A549 (cell line): ENCODE data around the gene TMEM135. TPM values are rescaled to one million over a fixed set of nuclear protein-coding genes. Genes with fewer than 3 reads are reported as not detected.
A peak's percentile ranks its signal among the peaks of the same experiment; 100 is the strongest.

ENCODE experiments used
- ATAC-seq, 2 experiments: fragments of 200-7000 bp in 1 of 2; fragments of >200 bp in 1 of 2; cut with Nextera tagmentation in 1 of 2; cut with Tn5 transposase in 1 of 2; 3 replicates each; pipeline versions ENCODE4 v1.8.0 to v1.9.1; 2018 to 2020; ENCODE audit warnings: mild to moderate bottlenecking in 1 of 2, moderate library complexity in 1 of 2
- CTCF ChIA-PET: fragments of 300-600 bp; sonication (Branson Sonifier 250); formaldehyde crosslinking; extraction: SDS; loops from one replicate; lab custom pipeline; 2021; ENCODE audit warnings: antibody characterized with exemption, inconsistent platforms; lab: Yijun Ruan, JAX
- POLR2A ChIA-PET: fragments of 350-600 bp; formaldehyde crosslinking; extraction: SDS; loops from one replicate; lab custom pipeline; 2021; ENCODE audit warnings: antibody characterized with exemption, inconsistent platforms; lab: Yijun Ruan, JAX
- DNase-seq, 2 experiments: peaks; one replicate each; pipeline versions ENCODE4 v3.0.0 to v3.0.0-alpha.2; 2011 to 2016; ENCODE audit warnings: low read depth in 1 of 2, low spot score in 1 of 2
- FAIRE-seq: peaks from 2 replicates; lab custom pipeline; 2011; peaks lifted over from hg19 to GRCh38; lab: Jason Lieb, UNC
- H3K27ac ChIP-seq, 2 experiments: fragments of >200 bp; sonication (Bioruptor Twin); formaldehyde crosslinking; 3 replicates each; pipeline ENCODE4 v1.5.1; 2016 to 2017
- H3K4me1 ChIP-seq: fragments of >200 bp; sonication (Bioruptor Twin); formaldehyde crosslinking; 3 replicates; pipeline ENCODE4 v1.6.1; 2016
- H3K4me2 ChIP-seq: fragments of >200 bp; sonication (Bioruptor Twin); formaldehyde crosslinking; 3 replicates; pipeline ENCODE4 v1.6.1; 2016
- H3K4me3 ChIP-seq: fragments of >200 bp; sonication (Bioruptor Twin); formaldehyde crosslinking; 3 replicates; pipeline ENCODE4 v1.5.1; 2016
- H3K9me3 ChIP-seq: fragments of >200 bp; sonication (Bioruptor Twin); formaldehyde crosslinking; 3 replicates; pipeline ENCODE4 v1.6.1; 2016
- BCL3 ChIP-seq: fragments of >200 bp; sonication (Bioruptor Twin); formaldehyde crosslinking; IDR thresholded peaks from 3 replicates; pipeline ENCODE4 v1.6.1; 2016
- CBX2 ChIP-seq: fragments of 200-600 bp; sonication (generic); IDR thresholded peaks from 2 replicates; pipeline ENCODE4 v1.6.1; 2016; ENCODE audit warnings: low read depth, mild to moderate bottlenecking, borderline replicate concordance
- CEBPB ChIP-seq, 2 experiments: fragments of >200 bp in 1 of 2; sonication (Bioruptor Twin) in 1 of 2; formaldehyde crosslinking in 1 of 2; IDR thresholded peaks; 2 replicates each; pipeline ENCODE4 v1.6.1; 2012 to 2016
- FOSB ChIP-seq: fragments of 250-450 bp; sonication (Bioruptor Pico); IDR thresholded peaks from 2 replicates; pipeline ENCODE4 v1.5.0; 2020; ENCODE audit warnings: mild to moderate bottlenecking, moderate library complexity
- GATA3 ChIP-seq: IDR thresholded peaks from 2 replicates; pipeline ENCODE4 v1.6.1; 2012; ENCODE audit warnings: borderline replicate concordance
- HMGXB4 ChIP-seq: fragments of 250-450 bp; sonication (Bioruptor Pico); IDR thresholded peaks from 2 replicates; pipeline ENCODE4 v1.5.0; 2021; ENCODE audit warnings: mild to moderate bottlenecking, moderate library complexity, borderline replicate concordance
- JUNB ChIP-seq: fragments of >200 bp; sonication (Bioruptor Twin); formaldehyde crosslinking; IDR thresholded peaks from 2 replicates; pipeline ENCODE4 v1.6.1; 2016
- KDM5A ChIP-seq: fragments of 200-600 bp; sonication (generic); IDR thresholded peaks from 2 replicates; pipeline ENCODE4 v1.6.1; 2016; ENCODE audit warnings: antibody characterized with exemption, mild to moderate bottlenecking
- NPAS2 ChIP-seq: fragments of 250-450 bp; sonication (Bioruptor Pico); IDR thresholded peaks from 2 replicates; pipeline ENCODE4 v1.8.0; 2022; ENCODE audit warnings: mild to moderate bottlenecking, moderate library complexity, borderline replicate concordance
- RARB ChIP-seq: fragments of 250-450 bp; sonication (Bioruptor Pico); IDR thresholded peaks from 2 replicates; pipeline ENCODE4 v1.8.0; 2021; ENCODE audit warnings: mild to moderate bottlenecking, moderate library complexity
- TFCP2L1 ChIP-seq: fragments of 250-450 bp; sonication (Bioruptor Pico); IDR thresholded peaks from 2 replicates; pipeline ENCODE4 v1.5.0; 2021; ENCODE audit warnings: mild to moderate bottlenecking
- TP53 ChIP-seq: fragments of 250-450 bp; sonication (Bioruptor Pico); IDR thresholded peaks from 2 replicates; pipeline ENCODE4 v1.5.0; 2021; ENCODE audit warnings: mild to moderate bottlenecking, moderate library complexity
- ZFP36 ChIP-seq: fragments of 450-650 bp; IDR thresholded peaks from 2 replicates; pipeline ENCODE4 v1.6.1; 2014; ENCODE audit warnings: borderline replicate concordance; ENCODE audit not compliant: partially characterized antibody
- WGBS: methylation state at CpG from one replicate; pipeline ENCODE4 v1.1.6; 2017; ENCODE audit errors: missing lambda C conversion rate; 5-methylcytosine and 5-hydroxymethylcytosine counted together
- polyA plus RNA-seq, 4 experiments: library from polyadenylated mRNA; depleted of rRNA in 3 of 4; stranded (reverse); fragments of >200 nt; fragmentation: RNase III in 1 of 4; extraction: RNeasy Plus Mini Kit Qiagen cat#74134 plus additional on column Dnase treatment in 1 of 4; gene quantifications; 2 replicates in 3 of 4; 3 replicates in 1 of 4; pipeline ENCODE4 v1.2.3, GENCODE V29; 2011 to 2017
- TF ChIP-seq, protein P1 (sequence below): fragments of 200-600 bp; sonication (generic); IDR thresholded peaks from 2 replicates; pipeline ENCODE4 v1.6.1; 2016; ENCODE audit warnings: antibody characterized with exemption, mild to moderate bottlenecking, moderate library complexity

Gene TMEM135
- polyA plus RNA-seq, 2 of the 4 experiments (the other 2 are of a cell fraction): 18.4 to 18.5 TPM

DNA sequence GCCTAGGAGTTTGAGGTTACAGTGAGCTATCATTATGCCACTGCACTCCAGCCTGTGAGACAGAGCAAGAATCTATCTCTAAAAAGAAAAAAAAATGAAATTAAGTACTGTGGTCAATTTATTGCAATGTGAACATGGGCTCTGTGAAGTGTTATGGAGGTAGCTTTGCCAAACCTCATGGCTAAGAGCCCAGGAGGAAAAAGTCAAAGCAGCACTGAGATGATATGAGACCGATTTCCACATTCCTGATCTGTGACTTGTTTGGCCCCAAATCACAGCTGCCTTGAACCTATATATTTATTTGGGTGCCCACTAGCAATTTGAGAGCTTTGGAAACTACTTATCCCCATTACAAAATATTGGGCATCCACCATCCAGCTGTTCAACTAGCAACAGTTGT is 29.8 kb upstream of the TMEM135 start (continued):
- TF ChIP-seq, protein P1, sequence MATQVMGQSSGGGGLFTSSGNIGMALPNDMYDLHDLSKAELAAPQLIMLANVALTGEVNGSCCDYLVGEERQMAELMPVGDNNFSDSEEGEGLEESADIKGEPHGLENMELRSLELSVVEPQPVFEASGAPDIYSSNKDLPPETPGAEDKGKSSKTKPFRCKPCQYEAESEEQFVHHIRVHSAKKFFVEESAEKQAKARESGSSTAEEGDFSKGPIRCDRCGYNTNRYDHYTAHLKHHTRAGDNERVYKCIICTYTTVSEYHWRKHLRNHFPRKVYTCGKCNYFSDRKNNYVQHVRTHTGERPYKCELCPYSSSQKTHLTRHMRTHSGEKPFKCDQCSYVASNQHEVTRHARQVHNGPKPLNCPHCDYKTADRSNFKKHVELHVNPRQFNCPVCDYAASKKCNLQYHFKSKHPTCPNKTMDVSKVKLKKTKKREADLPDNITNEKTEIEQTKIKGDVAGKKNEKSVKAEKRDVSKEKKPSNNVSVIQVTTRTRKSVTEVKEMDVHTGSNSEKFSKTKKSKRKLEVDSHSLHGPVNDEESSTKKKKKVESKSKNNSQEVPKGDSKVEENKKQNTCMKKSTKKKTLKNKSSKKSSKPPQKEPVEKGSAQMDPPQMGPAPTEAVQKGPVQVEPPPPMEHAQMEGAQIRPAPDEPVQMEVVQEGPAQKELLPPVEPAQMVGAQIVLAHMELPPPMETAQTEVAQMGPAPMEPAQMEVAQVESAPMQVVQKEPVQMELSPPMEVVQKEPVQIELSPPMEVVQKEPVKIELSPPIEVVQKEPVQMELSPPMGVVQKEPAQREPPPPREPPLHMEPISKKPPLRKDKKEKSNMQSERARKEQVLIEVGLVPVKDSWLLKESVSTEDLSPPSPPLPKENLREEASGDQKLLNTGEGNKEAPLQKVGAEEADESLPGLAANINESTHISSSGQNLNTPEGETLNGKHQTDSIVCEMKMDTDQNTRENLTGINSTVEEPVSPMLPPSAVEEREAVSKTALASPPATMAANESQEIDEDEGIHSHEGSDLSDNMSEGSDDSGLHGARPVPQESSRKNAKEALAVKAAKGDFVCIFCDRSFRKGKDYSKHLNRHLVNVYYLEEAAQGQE: no peak
- no peak for TF ChIP-seq CBX2

GRCh38 chr11:87012089-87012488 is 25.6 kb upstream of the TMEM135 start:
- ChIA-PET POLR2A (no interaction called here), CTCF (interaction anchor here (0.8 to 1.3 kb wide), 2 partner anchors 11 to 17 kb away, joined by 3 to 4 read pairs; no protein-coding TSS in a partner anchor)
- no peak for ATAC-seq

GRCh38 chr11:87012673-87013072 is 25.1 kb upstream of the TMEM135 start:
- no peak for FAIRE-seq
- no peak for TF ChIP-seq JUNB
- TF ChIP-seq RARB (CRISPR knock-in tag): no peak
- Histone ChIP-seq H3K9me3 (no peaks in the 10 kb centered on the region), H3K4me1 (no peaks in the 10 kb centered on the region), H3K4me2 (no peak overlapping the region), H3K27ac (no peak overlapping the region), H3K4me3 (no peak overlapping the region)
- CTCF ChIA-PET: interaction anchor here (1.1 to 1.7 kb wide), 2 partner anchors 12 to 17 kb away, joined by 3 read pairs; no protein-coding TSS in a partner anchor
- POLR2A ChIA-PET: no interaction called here
- 24% methylated on average over 1 of the region's 1 CpG for WGBS
- no peak for DNase-seq
- peak in 1 of 2 experiments; percentile 30; a peak in 1 of 6 replicates for ATAC-seq

More at GRCh38 chr11:87012089-87012488, 25.6 kb upstream of the TMEM135 start:
- Histone ChIP-seq H3K27ac (no peak overlapping the region), H3K9me3 (no peaks in the 10 kb centered on the region), H3K4me3 (no peak overlapping the region), H3K4me2 (no peak overlapping the region), H3K4me1 (no peaks in the 10 kb centered on the region)
- DNase-seq: no peak
- WGBS: 42% methylated on average over 1 of the region's 1 CpG
- no peak for FAIRE-seq
- TF ChIP-seq GATA3 (no peak), ZFP36 (no peak), NPAS2 (no peak), TP53 (CRISPR knock-in tag) (no peak), KDM5A (no peak), HMGXB4 (CRISPR knock-in tag) (no peak), RARB (CRISPR knock-in tag) (no peak), TFCP2L1 (CRISPR knock-in tag) (no peak), CEBPB (IDR thresholded peaks at IDR 0.05) (no peak), BCL3 (no peak), FOSB (CRISPR knock-in tag) (no peak)
